SU-DHL-6 (cell line): ENCODE measurements around the gene CECR2.

Experiments used
- CTCF ChIP-seq: fragments of 200-600 bp; sonication (generic); IDR thresholded peaks from one replicate; pipeline ENCODE4 v1.5.1; 2017; ENCODE audit warnings: antibody characterized with exemption, mild to moderate bottlenecking, low read length, moderate library complexity; ENCODE audit not compliant: insufficient read depth, poor library complexity, severe bottlenecking
- EZH2phosphoT487 ChIP-seq: fragments of 200-600 bp; sonication (generic), shearing (Covaris generic); conservative IDR thresholded peaks from 2 replicates; pipeline ENCODE4 v1.6.1; 2018; ENCODE audit warnings: mild to moderate bottlenecking, antibody characterized with exemption, low read length, moderate library complexity, mixed read lengths

GRCh38 chr22:17552737-17553136, 183.5 kb downstream of the CECR2 start:
- TF ChIP-seq CTCF (no peak), EZH2phosphoT487 (no peak)
